Kidney (tissue), 14 donors: ENCODE data around the gene ESYT2. TPM values are rescaled to one million over a fixed set of nuclear protein-coding genes. Genes with fewer than 3 reads are reported as not detected.
"Not testable (repeated sequence)": the region's sequence is repeated elsewhere in the genome, so short reads cannot be mapped to it uniquely, and the experiment has no call there.

ENCODE experiments used
- DNase-seq, 5 donors: peaks; one replicate each; pipeline ENCODE4 v3.0.0-alpha.2; 2013 to 2020
- FAIRE-seq: peaks from 2 replicates; lab custom pipeline; 2012; peaks lifted over from hg19 to GRCh38; lab: Jason Lieb, UNC
- H3K27ac ChIP-seq, 2 donors: one replicate each; pipeline ENCODE4 v1.7.0; 2013; ENCODE audit warnings: low read depth in 2 of 2, low read length in 2 of 2, inconsistent platforms in 1 of 2
- H3K27me3 ChIP-seq: one replicate; pipeline ENCODE4 v1.7.1; 2013; ENCODE audit warnings: low read length, inconsistent platforms; ENCODE audit not compliant: control insufficient read depth, insufficient read depth
- H3K36me3 ChIP-seq, 3 donors: one replicate each; pipeline versions ENCODE4 v1.7.0 to v1.7.1; 2013; ENCODE audit warnings: low read length in 3 of 3, control low read depth in 1 of 3, inconsistent platforms in 1 of 3; ENCODE audit not compliant: insufficient read depth in 3 of 3, control insufficient read depth in 2 of 3
- H3K4me1 ChIP-seq, 3 donors: one replicate each; pipeline versions ENCODE4 v1.7.0 to v1.7.1; 2013; ENCODE audit warnings: low read length in 3 of 3, inconsistent platforms in 1 of 3, low read depth in 1 of 3; ENCODE audit not compliant: control insufficient read depth in 2 of 3, insufficient read depth in 2 of 3
- H3K4me3 ChIP-seq, 3 donors: one replicate each; pipeline versions ENCODE4 v1.7.0 to v1.8.1; 2013; ENCODE audit warnings: low read length in 3 of 3, control low read depth in 1 of 3, inconsistent platforms in 1 of 3
- H3K9ac ChIP-seq, 3 donors: one replicate each; pipeline versions ENCODE4 v1.7.0 to v1.7.1; 2013; ENCODE audit warnings: low read length in 3 of 3, control low read depth in 1 of 3, inconsistent platforms in 1 of 3
- H3K9me3 ChIP-seq, 3 donors: one replicate each; pipeline versions ENCODE4 v1.7.0 to v1.7.1; 2013; ENCODE audit warnings: low read length in 3 of 3, control low read depth in 1 of 3, inconsistent platforms in 1 of 3; ENCODE audit not compliant: control insufficient read depth in 2 of 3, insufficient read depth in 1 of 3
- CTCF ChIP-seq: IDR thresholded peaks from 3 replicates; pipeline ENCODE4 v1.5.1; 2012; ENCODE audit warnings: mild to moderate bottlenecking, moderate library complexity, borderline replicate concordance; ENCODE audit not compliant: insufficient read depth; ENCODE audit errors: extremely low read depth
- intact Hi-C: fragments of 100-400 bp; cut with DNase I; formaldehyde crosslinking; loops from one replicate; pipeline ENCODE4 v1.11.1; 2022
- polyA plus RNA-seq: library from polyadenylated mRNA; stranded (reverse); fragments of 350-450 nt; fragmentation: Illumina TruSeq; extraction: RNeasy Lipid Tissue Mini Kit (QIAGEN cat#74804); gene quantifications from one replicate; pipeline ENCODE4 v1.2.3, GENCODE V29; 2014; ENCODE audit warnings: low read depth, low replicate concordance; ENCODE audit not compliant: insufficient read depth
- total RNA-seq: library from RNA; stranded (reverse); fragmentation: NEBNext Ultra II Directional; extraction: Animal tissue kit (Norgen Biotek cat#: 25700); gene quantifications from one replicate; pipeline ENCODE4 v1.2.1, GENCODE V29; 2021
- donor health status: control.
- donor health status: control.
- donor health status: control.
- donor health status: control.
- donor health status: control.
- donor health status: DM: yes; HTN: yes; CAD: no.
- donor health status: Normal renal cell carcinoma (clear cell type).

The ESYT2 gene
- total and polyA plus RNA-seq, 2 donors from 2014 or later, result 19.4 to 95.8 TPM

DNA sequence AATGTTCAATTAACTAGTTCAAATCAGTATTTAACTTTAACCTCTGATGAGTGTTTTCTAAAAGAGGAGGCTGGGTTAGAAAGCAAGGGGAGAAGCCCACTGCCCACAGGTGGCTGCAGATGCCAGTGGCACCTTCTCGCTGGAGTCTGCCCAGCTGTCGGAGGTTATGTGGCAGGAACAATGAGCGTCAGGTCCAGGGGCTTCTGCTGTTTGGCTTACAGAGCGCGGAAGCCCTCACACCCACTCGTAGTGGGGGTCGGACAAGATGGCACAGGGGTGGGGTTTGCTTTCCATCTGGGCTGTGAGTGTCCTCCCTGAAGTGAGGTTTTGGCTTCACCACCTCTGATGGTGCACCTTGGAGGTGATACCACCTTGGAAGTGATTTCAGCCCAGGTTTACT is 35.5 kb upstream of the ESYT2 start:
- no peaks in the 10 kb centered on the region for H3K36me3 ChIP-seq
- intact Hi-C loops, result no loop called here
- no peaks in the 10 kb centered on the region for H3K27me3 ChIP-seq
- no peak overlapping the region for H3K9ac ChIP-seq
- no peak for DNase-seq
- FAIRE-seq, result no peak
- H3K4me1 ChIP-seq, result peaks cover 5 to 24% (median 12%) of the 10 kb centered on the region in 3 donors
- no peaks in the 10 kb centered on the region for H3K9me3 ChIP-seq
- TF ChIP-seq CTCF, result no peak
- H3K4me3 ChIP-seq, result peak overlapping the region in 1 of 3 donors; percentile 4
- peak overlapping the region; percentile 87 to 88 for H3K27ac ChIP-seq

DNA sequence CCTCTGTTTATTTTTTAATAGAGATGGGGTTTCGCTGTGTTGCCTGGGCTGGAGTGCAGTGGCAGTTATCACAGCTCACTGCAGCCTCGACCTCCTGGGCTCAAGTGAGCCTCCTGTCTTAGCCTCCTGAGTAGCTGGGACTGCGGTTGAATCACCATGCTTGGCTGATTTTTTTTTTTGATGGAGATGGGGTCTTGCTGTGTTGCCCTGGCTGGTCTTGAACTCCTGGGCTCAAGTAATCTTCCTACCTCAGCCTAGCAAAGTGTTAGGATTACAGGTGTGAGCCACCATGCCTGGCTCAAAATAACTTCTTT is 35.2 kb upstream of the ESYT2 start:
- TF ChIP-seq CTCF, result no peak
- Histone ChIP-seq H3K36me3 (no peaks in the 10 kb centered on the region), H3K27me3 (no peaks in the 10 kb centered on the region), H3K4me1 (peaks cover 5 to 24% (median 12%) of the 10 kb centered on the region in 3 donors), H3K9me3 (no peaks in the 10 kb centered on the region), H3K27ac (peak overlapping the region; percentile 87 to 88), H3K9ac (peak overlapping the region in 1 of 3 donors; percentile 69), H3K4me3 (peak overlapping the region in 2 of 3 donors; percentile 66 to 82)
- intact Hi-C loops, result no loop called here
- no peak for DNase-seq
- no peak for FAIRE-seq

DNA sequence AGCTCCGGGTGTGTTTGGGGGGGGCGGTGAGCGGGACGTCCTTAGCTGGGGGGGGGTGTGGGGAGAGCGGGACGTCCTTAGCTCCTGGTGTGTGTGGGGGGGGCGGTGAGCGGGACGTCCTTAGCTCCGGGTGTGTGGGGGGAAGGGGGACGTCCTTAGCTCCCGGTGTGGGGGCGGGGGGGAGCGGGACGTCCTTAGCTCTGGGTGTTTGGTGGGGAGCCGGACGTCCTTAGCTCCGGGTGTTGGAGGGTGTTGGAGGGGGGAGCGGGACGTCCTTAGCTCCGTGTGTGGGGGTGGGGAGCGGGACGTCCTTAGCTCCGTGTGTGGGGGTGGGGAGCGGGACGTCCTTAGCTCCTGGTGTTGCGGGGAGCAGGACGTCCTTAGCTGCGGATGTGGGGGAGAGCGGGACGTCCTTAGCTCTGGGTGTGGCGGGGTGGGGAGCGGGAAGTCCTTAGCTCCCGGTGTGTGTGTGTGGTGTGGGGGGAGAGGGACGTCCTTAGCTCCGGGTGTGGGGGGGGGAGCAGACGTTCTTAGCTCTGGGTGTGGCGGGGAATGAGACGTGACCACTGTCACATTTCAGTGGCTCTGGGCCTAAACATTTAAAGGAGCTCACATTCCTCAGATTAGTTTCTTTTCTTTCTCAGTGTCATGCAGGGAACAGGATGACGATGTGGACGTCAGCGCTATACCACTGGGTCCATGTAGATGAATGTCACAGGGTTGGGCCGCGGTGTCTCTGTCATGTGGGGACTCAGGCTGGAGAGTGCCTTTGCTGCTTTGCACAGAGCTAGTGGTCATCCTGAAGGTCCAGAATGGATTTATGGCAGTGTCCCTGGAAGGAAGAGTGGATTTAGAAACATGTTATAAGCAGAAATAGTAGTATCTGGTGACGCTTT is 34.5 kb upstream of the ESYT2 start:
- H3K36me3 ChIP-seq, result no peaks in the 10 kb centered on the region
- intact Hi-C loops, result no loop called here
- TF ChIP-seq CTCF, result no peak
- H3K9ac ChIP-seq, result peak overlapping the region in 2 of 3 donors; percentile 47 to 69
- peak overlapping the region; percentile 87 to 88 for H3K27ac ChIP-seq
- peaks cover 5 to 24% (median 12%) of the 10 kb centered on the region in 3 donors for H3K4me1 ChIP-seq
- DNase-seq (peak; percentile 81 to 94 (median 83)), FAIRE-seq (no peak)
- no peaks in the 10 kb centered on the region for H3K27me3 ChIP-seq
- no peaks in the 10 kb centered on the region for H3K9me3 ChIP-seq
- H3K4me3 ChIP-seq, result peak overlapping the region; percentile 66 to 82 (median 68)

GRCh38 chr7:158862985-158863610 is 33.8 kb upstream of the ESYT2 start:
- intact Hi-C loops, FAIRE-seq, H3K27me3 ChIP-seq, H3K36me3 ChIP-seq, H3K9me3 ChIP-seq, H3K9ac ChIP-seq: not testable (repeated sequence)
- peak in 1 of 5 donors; percentile 16 for DNase-seq
- H3K4me3 ChIP-seq, result peak overlapping the region; percentile 31 to 66 (median 47)
- H3K4me1 ChIP-seq, result peaks cover 5 to 28% (median 16%) of the 10 kb centered on the region in 3 donors
- H3K27ac ChIP-seq, result peak overlapping the region; percentile 87 to 88
